HepG2 (cell line): ENCODE measurements around the gene ADSS2. TPM values are rescaled to one million over a fixed set of nuclear protein-coding genes. Genes with fewer than 3 reads are reported as not detected.

Source experiments
- ATAC-seq: fragments of 200-7000 bp; cut with Tn5 transposase; 3 replicates; pipeline ENCODE4 v1.9.1; 2020; ENCODE audit warnings: mild to moderate bottlenecking, moderate library complexity
- BruUV-seq: library from RNA; stranded (reverse); fragments of 400-500 nt; replicated peaks from 2 replicates; lab custom pipeline; 2021; lab: Mats Ljungman, UMichigan
- CTCF ChIA-PET: fragments of 300-600 bp; formaldehyde crosslinking; extraction: SDS; loops from one replicate; lab custom pipeline; 2021; ENCODE audit warnings: low total read pairs, inconsistent platforms, low intra/inter-chr PET ratio; lab: Yijun Ruan, JAX
- POLR2A ChIA-PET: fragments of 350-600 bp; sonication (Branson Sonifier 250); formaldehyde crosslinking; loops from one replicate; lab custom pipeline; 2020; ENCODE audit warnings: antibody characterized with exemption, inconsistent platforms; lab: Yijun Ruan, JAX
- DNase-seq: peaks from one replicate; pipeline ENCODE4 v3.0.0-alpha.2; 2015; ENCODE audit warnings: low spot score
- FAIRE-seq: peaks from 3 replicates; lab custom pipeline; 2011; peaks lifted over from hg19 to GRCh38; lab: Jason Lieb, UNC
- H2AFZ ChIP-seq: one replicate; pipeline ENCODE4 v1.6.1; 2011; ENCODE audit warnings: low read length, inconsistent platforms
- H3K27ac ChIP-seq: fragments of 300-600 bp; 3 replicates; pipeline ENCODE4 v1.8.0; 2011; ENCODE audit warnings: mixed run types, mild to moderate bottlenecking, mixed read lengths, low read length, inconsistent platforms; ENCODE audit not compliant: insufficient read depth; ENCODE audit errors: extremely low read length
- H3K27me3 ChIP-seq, 2 experiments: fragments of 200-600 bp in 1 of 2; 2 replicates in 1 of 2; 3 replicates in 1 of 2; pipeline versions ENCODE4 v1.6.0 to v1.8.0; 2011; ENCODE audit warnings: low read length in 2 of 2, mild to moderate bottlenecking in 2 of 2, moderate library complexity in 2 of 2, inconsistent platforms in 1 of 2; ENCODE audit not compliant: insufficient read depth in 2 of 2, control insufficient read depth in 1 of 2
- H3K36me3 ChIP-seq, 2 experiments: fragments of 200-600 bp in 1 of 2; replicated peaks in 1 of 2; 2 replicates in 1 of 2; 3 replicates in 1 of 2; pipeline versions ENCODE4 v1.5.1 to v1.8.0; 2011; ENCODE audit warnings: low read length in 2 of 2, inconsistent platforms in 1 of 2; ENCODE audit not compliant: insufficient read depth in 2 of 2, control insufficient read depth in 1 of 2
- H3K4me1 ChIP-seq: 2 replicates; pipeline ENCODE4 v1.5.1; 2012; ENCODE audit warnings: low read length, inconsistent platforms; ENCODE audit not compliant: insufficient read depth
- H3K4me2 ChIP-seq: 2 replicates; pipeline ENCODE4 v1.6.0; 2011; ENCODE audit warnings: low read depth, low read length, inconsistent platforms
- H3K4me3 ChIP-seq, 3 experiments: fragments of 200-600 bp in 1 of 3; sonication (generic), shearing (Covaris generic) in 1 of 3; replicated peaks in 1 of 3; 2 replicates each; pipeline ENCODE4 v1.5.1; 2011 to 2016; ENCODE audit warnings: low read length in 3 of 3, inconsistent platforms in 2 of 3, low read depth in 2 of 3, mild to moderate bottlenecking in 2 of 3, control low read depth in 1 of 3, mixed read lengths in 1 of 3; ENCODE audit not compliant: insufficient read depth in 1 of 3
- H3K79me2 ChIP-seq: one replicate; pipeline ENCODE4 v1.6.1; 2011; ENCODE audit warnings: low read length, inconsistent platforms; ENCODE audit not compliant: insufficient read depth
- H3K9ac ChIP-seq: 2 replicates; pipeline ENCODE4 v1.6.0; 2011; ENCODE audit warnings: mild to moderate bottlenecking, low read depth, low read length, inconsistent platforms; ENCODE audit not compliant: insufficient read depth
- H3K9me3 ChIP-seq: 2 replicates; pipeline ENCODE4 v1.5.1; 2012; ENCODE audit warnings: mild to moderate bottlenecking, low read length
- H4K20me1 ChIP-seq: 2 replicates; pipeline ENCODE4 v1.6.0; 2011; ENCODE audit warnings: inconsistent platforms, mild to moderate bottlenecking, low read length, moderate library complexity; ENCODE audit not compliant: insufficient read depth
- ELF4 ChIP-seq: sonication (generic); formaldehyde crosslinking; IDR thresholded peaks from 2 replicates; pipeline ENCODE4 v1.5.0; 2020; ENCODE audit warnings: missing genetic modification reagents, mild to moderate bottlenecking, moderate library complexity, borderline replicate concordance
- KLF9 ChIP-seq: IDR thresholded peaks from 2 replicates; pipeline ENCODE4 v1.6.1; 2016; ENCODE audit warnings: low read depth
- ZNF431 ChIP-seq: sonication (generic); formaldehyde crosslinking; IDR thresholded peaks from 2 replicates; pipeline ENCODE4 v1.9.0; 2022; ENCODE audit warnings: missing genetic modification reagents, low read depth, mild to moderate bottlenecking, borderline replicate concordance
- ZNF558 ChIP-seq: sonication (generic); formaldehyde crosslinking; IDR thresholded peaks from 2 replicates; pipeline ENCODE4 v1.9.0; 2022; ENCODE audit warnings: mild to moderate bottlenecking, missing genetic modification reagents, borderline replicate concordance
- WGBS: methylation state at CpG from one replicate; pipeline ENCODE4 v1.1.6; 2017; ENCODE audit warnings: low lambda C conversion rate; 5-methylcytosine and 5-hydroxymethylcytosine counted together
- in situ Hi-C: cut with HindIII; loops from 2 replicates; pipeline ENCODE4 v1.10.0; 2017; ENCODE audit warnings: low pct_unique_long_range_greater_than_20kb; ENCODE audit not compliant: extremely low pct_ligation_motif_present
- intact Hi-C: fragments of 100-400 bp; cut with micrococcal nuclease; formaldehyde crosslinking; loops from one replicate; pipeline ENCODE4 v1.10.0; 2022; ENCODE audit not compliant: unreplicated experiment
- polyA plus RNA-seq, 8 experiments: library from polyadenylated mRNA; depleted of rRNA in 3 of 8; stranded (reverse) in 7 of 8; unstranded in 1 of 8; fragments of >200 nt; fragmentation: Illumina TruSeq in 4 of 8; extraction: Trizol in 4 of 8; gene quantifications; 2 replicates each; pipeline versions ENCODE4 v1.2.1 to v1.2.3, GENCODE V29; 2011 to 2016; ENCODE audit warnings: low read depth in 4 of 8, missing spikeins in 1 of 8, mixed read lengths in 1 of 8; ENCODE audit not compliant: insufficient read depth in 1 of 8
- total RNA-seq, 5 experiments: library from RNA; depleted of rRNA; stranded (reverse); fragments of >200 nt; fragmentation: Illumina TruSeq; extraction: Trizol; gene quantifications; 2 replicates each; pipeline ENCODE4 v1.2.3, GENCODE V29; 2016; ENCODE audit warnings: low read depth in 1 of 5
- TF ChIP-seq, protein P1 (sequence below): sonication (generic); formaldehyde crosslinking; IDR thresholded peaks from 2 replicates; pipeline ENCODE4 v1.5.1; 2020; ENCODE audit warnings: missing genetic modification reagents, mild to moderate bottlenecking, borderline replicate concordance

Gene ADSS2
- total and polyA plus RNA-seq, 2 of the 13 experiments (the other 11 are each of a cell fraction or from before 2014, with no cell fraction given): 15.1 to 43.4 TPM

DNA sequence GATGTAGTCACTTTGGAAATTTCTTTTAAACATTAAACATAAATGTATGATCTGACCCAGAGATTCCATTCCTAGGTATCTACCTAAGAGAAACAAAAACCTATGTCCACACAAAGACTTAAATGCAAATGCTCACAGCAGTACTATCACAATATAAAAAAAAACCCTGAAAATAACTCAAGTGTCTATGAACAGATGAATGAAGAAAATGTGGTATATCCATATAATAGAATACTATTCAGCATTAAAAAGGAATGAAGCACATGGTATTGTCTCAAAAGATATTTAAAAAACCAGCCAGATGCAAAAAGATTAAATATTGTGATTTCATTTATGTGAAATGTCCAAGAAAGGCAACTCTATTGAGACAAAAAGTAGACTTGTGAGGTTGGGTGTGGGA is 48.3 kb downstream of the ADSS2 start (continued):
- TF ChIP-seq KLF9 (CRISPR knock-in tag) (no peak), ZNF431 (CRISPR knock-in tag) (no peak)
- TF ChIP-seq, protein P1, sequence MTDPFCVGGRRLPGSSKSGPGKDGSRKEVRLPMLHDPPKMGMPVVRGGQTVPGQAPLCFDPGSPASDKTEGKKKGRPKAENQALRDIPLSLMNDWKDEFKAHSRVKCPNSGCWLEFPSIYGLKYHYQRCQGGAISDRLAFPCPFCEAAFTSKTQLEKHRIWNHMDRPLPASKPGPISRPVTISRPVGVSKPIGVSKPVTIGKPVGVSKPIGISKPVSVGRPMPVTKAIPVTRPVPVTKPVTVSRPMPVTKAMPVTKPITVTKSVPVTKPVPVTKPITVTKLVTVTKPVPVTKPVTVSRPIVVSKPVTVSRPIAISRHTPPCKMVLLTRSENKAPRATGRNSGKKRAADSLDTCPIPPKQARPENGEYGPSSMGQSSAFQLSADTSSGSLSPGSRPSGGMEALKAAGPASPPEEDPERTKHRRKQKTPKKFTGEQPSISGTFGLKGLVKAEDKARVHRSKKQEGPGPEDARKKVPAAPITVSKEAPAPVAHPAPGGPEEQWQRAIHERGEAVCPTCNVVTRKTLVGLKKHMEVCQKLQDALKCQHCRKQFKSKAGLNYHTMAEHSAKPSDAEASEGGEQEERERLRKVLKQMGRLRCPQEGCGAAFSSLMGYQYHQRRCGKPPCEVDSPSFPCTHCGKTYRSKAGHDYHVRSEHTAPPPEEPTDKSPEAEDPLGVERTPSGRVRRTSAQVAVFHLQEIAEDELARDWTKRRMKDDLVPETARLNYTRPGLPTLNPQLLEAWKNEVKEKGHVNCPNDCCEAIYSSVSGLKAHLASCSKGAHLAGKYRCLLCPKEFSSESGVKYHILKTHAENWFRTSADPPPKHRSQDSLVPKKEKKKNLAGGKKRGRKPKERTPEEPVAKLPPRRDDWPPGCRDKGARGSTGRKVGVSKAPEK: no peak

DNA sequence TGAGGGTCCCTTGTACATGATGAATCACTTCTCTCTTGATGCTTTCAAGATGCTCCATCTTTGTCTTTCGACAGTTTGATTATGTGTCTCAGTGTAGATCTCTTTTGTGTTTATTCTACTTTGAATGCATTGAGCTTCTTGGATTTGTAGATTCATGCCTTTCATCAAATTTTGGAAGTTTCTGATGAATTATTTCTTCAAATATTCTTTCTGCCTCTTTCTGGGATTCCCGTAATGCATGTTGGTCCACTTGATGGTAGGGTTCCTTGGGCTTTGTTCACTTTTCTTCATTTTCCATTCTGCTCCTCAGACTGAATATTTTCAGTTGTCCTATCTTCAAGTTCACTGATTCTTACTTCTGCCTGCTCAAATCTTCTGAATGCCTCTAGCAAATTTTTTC is 50.7 kb downstream of the ADSS2 start:
- ChIA-PET POLR2A (no interaction called here), CTCF (no interaction called here)
- Histone ChIP-seq H3K9me3 (peaks cover 9% of the 10 kb centered on the region; the same call in 1 of the 2 replicates), H3K27me3 (no peaks in the 10 kb centered on the region), H3K27ac (no peak overlapping the region), H3K4me1 (no peaks in the 10 kb centered on the region), H3K4me3 (no peak overlapping the region), H3K9ac (no peak overlapping the region), H3K4me2 (no peak overlapping the region), H3K36me3 (peaks cover 0 to 3% of the 10 kb centered on the region in 2 experiments; a peak in 1 of 5 replicates), H4K20me1 (no peaks in the 10 kb centered on the region), H3K79me2 (no peaks in the 10 kb centered on the region), H2AFZ (no peak overlapping the region)
- 98% methylated on average over 2 of the region's 2 CpGs for WGBS
- TF ChIP-seq ELF4 (CRISPR knock-in tag): no peak
- TF ChIP-seq ZNF558 (CRISPR knock-in tag): peak; percentile 51; the same call in 1 of the 2 replicates
- intact Hi-C loops (no loop called here), in situ Hi-C loops (no loop called here)
- no peak for FAIRE-seq
- no peak for ATAC-seq
- DNase-seq: no peak
- no TSS peak for BruUV-seq
